GM12878 (cell line): ENCODE results near the gene KDF1. TPM values are rescaled to one million over a fixed set of nuclear protein-coding genes. Genes with fewer than 3 reads are reported as not detected.

Experiments
- ATAC-seq: fragments of 200-7000 bp; cut with Tn5 transposase; 3 replicates; pipeline ENCODE4 v1.9.1; 2020; ENCODE audit warnings: mild to moderate bottlenecking, moderate library complexity
- BruUV-seq: library from RNA; stranded (reverse); fragments of 400-500 nt; replicated peaks from 2 replicates; lab custom pipeline; 2021; lab: Mats Ljungman, UMichigan
- CTCF ChIA-PET: fragments of 300-600 bp; sonication (Branson Sonifier 250); formaldehyde crosslinking; extraction: SDS; loops from one replicate; lab custom pipeline; 2021; ENCODE audit warnings: inconsistent platforms; lab: Yijun Ruan, JAX
- POLR2A ChIA-PET: fragments of 350-600 bp; formaldehyde crosslinking; extraction: SDS; loops from one replicate; lab custom pipeline; 2021; ENCODE audit warnings: inconsistent platforms; lab: Charles Lee
- RAD21 ChIA-PET: fragments of 300-600 bp; sonication (Branson Sonifier 250); formaldehyde crosslinking; loops from one replicate; lab custom pipeline; 2023; ENCODE audit warnings: antibody characterized with exemption; ENCODE audit not compliant: unreplicated experiment; lab: Charles Lee
- SMC1A ChIA-PET: fragments of 300-600 bp; sonication (Branson Sonifier 250); formaldehyde crosslinking; loops from one replicate; lab custom pipeline; 2023; ENCODE audit not compliant: unreplicated experiment, uncharacterized antibody; lab: Charles Lee
- DNase-seq: peaks from one replicate; pipeline ENCODE4 v3.0.0-alpha.2; 2011; ENCODE audit warnings: low read depth, low spot score
- FAIRE-seq: peaks from 3 replicates; lab custom pipeline; 2011; peaks lifted over from hg19 to GRCh38; lab: Jason Lieb, UNC
- H2AFZ ChIP-seq: 2 replicates; pipeline ENCODE4 v1.6.0; 2011; ENCODE audit warnings: low read depth, low read length, control low read depth; ENCODE audit not compliant: control insufficient read depth
- H3K27ac ChIP-seq: 2 replicates; pipeline ENCODE4 v1.5.1; 2011; ENCODE audit warnings: control low read depth; ENCODE audit not compliant: control insufficient read depth, insufficient read depth
- H3K27me3 ChIP-seq, 2 experiments: replicated peaks in 1 of 2; 2 replicates each; pipeline versions ENCODE4 v1.6.0 to v1.6.1; 2011; ENCODE audit warnings: low read length in 1 of 2; ENCODE audit not compliant: control insufficient read depth in 2 of 2, insufficient read depth in 2 of 2
- H3K36me3 ChIP-seq, 2 experiments: 2 replicates each; pipeline ENCODE4 v1.5.1; 2011; ENCODE audit warnings: low read length in 1 of 2; ENCODE audit not compliant: control insufficient read depth in 2 of 2, insufficient read depth in 2 of 2
- H3K4me1 ChIP-seq: 2 replicates; pipeline ENCODE4 v1.6.1; 2011; ENCODE audit warnings: mild to moderate bottlenecking, low read length, moderate library complexity, mixed read lengths; ENCODE audit not compliant: control insufficient read depth, insufficient read depth
- H3K4me2 ChIP-seq: 2 replicates; pipeline ENCODE4 v1.6.0; 2011; ENCODE audit warnings: control low read depth; ENCODE audit not compliant: control insufficient read depth, insufficient read depth
- H3K4me3 ChIP-seq: fragments of 200-600 bp; sonication (generic); 2 replicates; pipeline ENCODE4 v1.5.1; 2016
- H3K79me2 ChIP-seq: 2 replicates; pipeline ENCODE4 v1.6.0; 2011; ENCODE audit warnings: low read length; ENCODE audit not compliant: control insufficient read depth, insufficient read depth
- H3K9ac ChIP-seq: 2 replicates; pipeline ENCODE4 v1.8.0; 2011; ENCODE audit warnings: low read length, control low read depth, mixed read lengths; ENCODE audit not compliant: control insufficient read depth, insufficient read depth
- H3K9me3 ChIP-seq: replicated peaks from 3 replicates; pipeline ENCODE4 v1.5.1; 2011; ENCODE audit warnings: mild to moderate bottlenecking, low read length; ENCODE audit not compliant: control insufficient read depth, insufficient read depth
- H4K20me1 ChIP-seq: 2 replicates; pipeline ENCODE4 v1.6.0; 2011; ENCODE audit not compliant: control insufficient read depth, insufficient read depth
- ASH2L ChIP-seq: fragments of 300-600, 200-600 bp; sonication (generic); IDR thresholded peaks from 2 replicates; pipeline ENCODE4 v1.6.1; 2017; ENCODE audit warnings: low read depth, mild to moderate bottlenecking, borderline replicate concordance
- MEF2B ChIP-seq: fragments of 450-650 bp; IDR thresholded peaks from 2 replicates; pipeline ENCODE4 v1.6.1; 2018; ENCODE audit warnings: mild to moderate bottlenecking, moderate library complexity; ENCODE audit not compliant: partially characterized antibody, poor library complexity, severe bottlenecking
- MXI1 ChIP-seq: fragments of 150-350 bp; IDR thresholded peaks from 2 replicates; pipeline ENCODE4 v1.6.1; 2011; ENCODE audit warnings: low read depth, mild to moderate bottlenecking, inconsistent platforms, low read length, improper control_type of control experiment
- STAT1 ChIP-seq: fragments of 450-650 bp; conservative IDR thresholded peaks from 2 replicates; pipeline ENCODE4 v1.6.1; 2014; ENCODE audit warnings: antibody characterized with exemption, mild to moderate bottlenecking
- WGBS: methylation state at CpG from one replicate; pipeline ENCODE4 v1.1.6; 2016; ENCODE audit warnings: low lambda C conversion rate; ENCODE audit not compliant: insufficient replicate concordance, insufficient coverage; ENCODE audit errors: missing lambda C conversion rate; 5-methylcytosine and 5-hydroxymethylcytosine counted together
- in situ Hi-C: fragments of 300-500 bp; cut with MboI; formaldehyde crosslinking; loops from 9 replicates; pipeline ENCODE4 v1.14.3; 2018; ENCODE audit warnings: mixed read lengths
- intact Hi-C: fragments of 100-400 bp; cut with micrococcal nuclease; formaldehyde crosslinking; loops from one replicate; pipeline ENCODE4 v1.14.2; 2022; ENCODE audit not compliant: unreplicated experiment
- polyA plus RNA-seq, 11 experiments: library from polyadenylated mRNA; depleted of rRNA in 4 of 11; unstranded in 6 of 11; stranded (reverse) in 5 of 11; fragments of >200 nt; fragmentation: Nextera tagmentation in 4 of 11; fragmentation: Illumina TruSeq in 1 of 11; extraction: Ambion mirVana in 4 of 11; extraction: Trizol in 1 of 11; gene quantifications; 1 replicate in 1 of 11; 2 replicates in 10 of 11; pipeline versions ENCODE4 v1.2.1 to v1.2.3, GENCODE V29; 2011 to 2016; ENCODE audit warnings: inconsistent platforms in 2 of 11, missing spikeins in 2 of 11, low read depth in 1 of 11
- total RNA-seq, 4 experiments: library from RNA; depleted of rRNA in 3 of 4; stranded (reverse); fragments of >200 nt in 3 of 4; fragmentation: Illumina TruSeq in 1 of 4; extraction: Trizol in 1 of 4; gene quantifications; 2 replicates each; pipeline versions ENCODE4 v1.2.1 to v1.2.3, GENCODE V29; 2013 to 2021
- TF ChIP-seq, protein P1 (sequence below): fragments of 450-650 bp; formaldehyde crosslinking; IDR thresholded peaks from 2 replicates; pipeline ENCODE4 v1.5.0; 2022; ENCODE audit warnings: mild to moderate bottlenecking, missing genetic modification characterization
- TF ChIP-seq, protein P2 (sequence below): IDR thresholded peaks from 2 replicates; pipeline ENCODE4 v1.6.1; 2011; ENCODE audit warnings: low read depth, low read length, improper control_type of control experiment, borderline replicate concordance

The KDF1 gene
- total and polyA plus RNA-seq, 10 of the 15 experiments (the other 5 are each of a cell fraction or from before 2014, with no cell fraction given), result 0.03 to 0.13 (median 0.04) TPM; not detected in 7

DNA sequence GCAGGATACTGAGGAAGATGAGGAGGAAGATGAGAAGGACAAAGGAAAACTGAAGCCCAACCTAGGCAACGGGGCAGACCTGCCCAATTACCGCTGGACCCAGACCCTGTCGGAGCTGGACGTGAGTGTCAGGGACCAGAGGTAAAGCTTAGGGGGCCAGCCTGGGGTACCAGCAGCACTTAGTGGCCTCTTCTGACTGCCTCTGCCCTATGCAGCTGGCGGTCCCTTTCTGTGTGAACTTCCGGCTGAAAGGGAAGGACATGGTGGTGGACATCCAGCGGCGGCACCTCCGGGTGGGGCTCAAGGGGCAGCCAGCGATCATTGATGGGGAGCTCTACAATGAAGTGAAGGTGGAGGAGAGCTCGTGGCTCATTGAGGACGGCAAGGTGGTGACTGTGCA is 17.6 kb downstream of the KDF1 start:
- in situ Hi-C loops, result no loop called here

More for the DNA sequence above, 17.6 kb downstream of the KDF1 start:
- no TSS peak for BruUV-seq
- no peak overlapping the region for H3K27ac ChIP-seq
- no peaks in the 10 kb centered on the region for H3K4me1 ChIP-seq
- no peak overlapping the region for H3K4me3 ChIP-seq
- no peaks in the 10 kb centered on the region; the same call in 1 of the 2 replicates for H4K20me1 ChIP-seq
- peaks cover 2% of the 10 kb centered on the region; the same call in 1 of the 2 replicates for H3K79me2 ChIP-seq
- ChIA-PET POLR2A (no interaction called here), CTCF (no interaction called here), SMC1A (no interaction called here), RAD21 (no interaction called here)
- ATAC-seq, result no peak
- no peak overlapping the region for H3K9ac ChIP-seq
- H3K36me3 ChIP-seq, result peaks cover 15 to 35% of the 10 kb centered on the region in 2 experiments
- no peak overlapping the region for H2AFZ ChIP-seq
- DNase-seq, result no peak
- H3K27me3 ChIP-seq, result no peaks in the 10 kb centered on the region
- H3K9me3 ChIP-seq, result no peaks in the 10 kb centered on the region
- H3K4me2 ChIP-seq, result no peak overlapping the region
- intact Hi-C loops, result no loop called here
- TF ChIP-seq, protein P1, sequence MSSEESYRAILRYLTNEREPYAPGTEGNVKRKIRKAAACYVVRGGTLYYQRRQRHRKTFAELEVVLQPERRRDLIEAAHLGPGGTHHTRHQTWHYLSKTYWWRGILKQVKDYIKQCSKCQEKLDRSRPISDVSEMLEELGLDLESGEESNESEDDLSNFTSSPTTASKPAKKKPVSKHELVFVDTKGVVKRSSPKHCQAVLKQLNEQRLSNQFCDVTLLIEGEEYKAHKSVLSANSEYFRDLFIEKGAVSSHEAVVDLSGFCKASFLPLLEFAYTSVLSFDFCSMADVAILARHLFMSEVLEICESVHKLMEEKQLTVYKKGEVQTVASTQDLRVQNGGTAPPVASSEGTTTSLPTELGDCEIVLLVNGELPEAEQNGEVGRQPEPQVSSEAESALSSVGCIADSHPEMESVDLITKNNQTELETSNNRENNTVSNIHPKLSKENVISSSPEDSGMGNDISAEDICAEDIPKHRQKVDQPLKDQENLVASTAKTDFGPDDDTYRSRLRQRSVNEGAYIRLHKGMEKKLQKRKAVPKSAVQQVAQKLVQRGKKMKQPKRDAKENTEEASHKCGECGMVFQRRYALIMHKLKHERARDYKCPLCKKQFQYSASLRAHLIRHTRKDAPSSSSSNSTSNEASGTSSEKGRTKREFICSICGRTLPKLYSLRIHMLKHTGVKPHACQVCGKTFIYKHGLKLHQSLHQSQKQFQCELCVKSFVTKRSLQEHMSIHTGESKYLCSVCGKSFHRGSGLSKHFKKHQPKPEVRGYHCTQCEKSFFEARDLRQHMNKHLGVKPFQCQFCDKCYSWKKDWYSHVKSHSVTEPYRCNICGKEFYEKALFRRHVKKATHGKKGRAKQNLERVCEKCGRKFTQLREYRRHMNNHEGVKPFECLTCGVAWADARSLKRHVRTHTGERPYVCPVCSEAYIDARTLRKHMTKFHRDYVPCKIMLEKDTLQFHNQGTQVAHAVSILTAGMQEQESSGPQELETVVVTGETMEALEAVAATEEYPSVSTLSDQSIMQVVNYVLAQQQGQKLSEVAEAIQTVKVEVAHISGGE, result no peak
- TF ChIP-seq, protein P2, sequence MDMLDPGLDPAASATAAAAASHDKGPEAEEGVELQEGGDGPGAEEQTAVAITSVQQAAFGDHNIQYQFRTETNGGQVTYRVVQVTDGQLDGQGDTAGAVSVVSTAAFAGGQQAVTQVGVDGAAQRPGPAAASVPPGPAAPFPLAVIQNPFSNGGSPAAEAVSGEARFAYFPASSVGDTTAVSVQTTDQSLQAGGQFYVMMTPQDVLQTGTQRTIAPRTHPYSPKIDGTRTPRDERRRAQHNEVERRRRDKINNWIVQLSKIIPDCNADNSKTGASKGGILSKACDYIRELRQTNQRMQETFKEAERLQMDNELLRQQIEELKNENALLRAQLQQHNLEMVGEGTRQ, result no peak
- TF ChIP-seq MEF2B, result no peak
- no peak for TF ChIP-seq STAT1
- TF ChIP-seq MXI1, result no peak
- no peak for TF ChIP-seq ASH2L
- 94% methylated on average over 12 of the region's 12 CpGs for WGBS
- no peak for FAIRE-seq
